Caki2 (cell line): ENCODE results near the gene BRINP1. TPM values are rescaled to one million over a fixed set of nuclear protein-coding genes. Genes with fewer than 3 reads are reported as not detected.

Experiments
- DNase-seq: peaks from one replicate; pipeline ENCODE4 v3.0.0-alpha.2; 2015; ENCODE audit warnings: low read depth
- in situ Hi-C: cut with HindIII; loops from 2 replicates; pipeline ENCODE4 v1.10.0; 2016; ENCODE audit warnings: low sequenced_read_pairs, low pct_unique_long_range_greater_than_20kb, mixed read lengths
- total RNA-seq: library from RNA; depleted of rRNA; stranded (reverse); fragments of >200 nt; shearing (Covaris generic); gene quantifications from 2 replicates; pipeline ENCODE4 v1.2.3, GENCODE V29; 2014; ENCODE audit warnings: low replicate concordance

BRINP1 gene
- total RNA-seq, 1 experiment from 2014 or later = 6.7 TPM

- peak; percentile 56 for DNase-seq
- in situ Hi-C loops = no loop called here
These were observed 79.3 kb downstream of the BRINP1 start for GRCh38 chr9:119289740-119290433.

- no peak for DNase-seq
- in situ Hi-C loops = no loop called here
These were observed 84.5 kb downstream of the BRINP1 start for GRCh38 chr9:119284587-119285337.

- in situ Hi-C loops = no loop called here
- peak; percentile 34 for DNase-seq
These were observed 85.1 kb downstream of the BRINP1 start for GRCh38 chr9:119284118-119284517.

- peak; percentile 72 for DNase-seq
- in situ Hi-C loops = no loop called here
These were observed 86.0 kb downstream of the BRINP1 start for GRCh38 chr9:119283078-119283794.

- no peak for DNase-seq
- in situ Hi-C loops = no loop called here
These were observed 86.7 kb downstream of the BRINP1 start for GRCh38 chr9:119282476-119283077.

GRCh38 chr9:119280740-119281485 is 88.3 kb downstream of the BRINP1 start:
- in situ Hi-C loops = no loop called here
- DNase-seq = no peak

GRCh38 chr9:119278171-119278570 is 91.1 kb downstream of the BRINP1 start:
- DNase-seq = peak; percentile 57
- in situ Hi-C loops = no loop called here

- in situ Hi-C loops = no loop called here
- peak; percentile 61 for DNase-seq
These were observed 95.1 kb downstream of the BRINP1 start for GRCh38 chr9:119273984-119274665.

GRCh38 chr9:119273325-119273904 is 95.8 kb downstream of the BRINP1 start:
- in situ Hi-C loops = no loop called here
- DNase-seq = peak; percentile 41

GRCh38 chr9:119272500-119273211 is 96.6 kb downstream of the BRINP1 start:
- DNase-seq = no peak
- in situ Hi-C loops = no loop called here

GRCh38 chr9:119268985-119269384 is 100.2 kb downstream of the BRINP1 start:
- DNase-seq = peak; percentile 50
- in situ Hi-C loops = no loop called here

GRCh38 chr9:119264165-119264564 is 105.1 kb downstream of the BRINP1 start:
- DNase-seq = no peak
- in situ Hi-C loops = no loop called here

GRCh38 chr9:119257592-119257991 is 111.6 kb downstream of the BRINP1 start:
- no peak for DNase-seq
- in situ Hi-C loops = no loop called here

GRCh38 chr9:119255116-119255515 is 114.1 kb downstream of the BRINP1 start:
- in situ Hi-C loops = no loop called here
- DNase-seq = no peak

- in situ Hi-C loops = no loop called here
- no peak for DNase-seq
These were observed 116.5 kb downstream of the BRINP1 start for GRCh38 chr9:119252671-119253299.

GRCh38 chr9:119251936-119252335 is 117.3 kb downstream of the BRINP1 start:
- no peak for DNase-seq
- in situ Hi-C loops = no loop called here
